Lower leg skin (tissue), 3 donors: ENCODE data around the gene SDK1.

Experiments used
- POLR2A ChIP-seq, 2 donors: fragments of 450-650 bp; IDR thresholded peaks; one replicate each; pipeline ENCODE4 v1.6.1; 2016 to 2017; ENCODE audit warnings: antibody characterized with exemption in 2 of 2, mild to moderate bottlenecking in 1 of 2, moderate library complexity in 1 of 2
- TF ChIP-seq, protein P1 (sequence below), 3 donors: fragments of 450-650 bp; IDR thresholded peaks; one replicate each; pipeline ENCODE4 v1.5.1; 2016; ENCODE audit warnings: antibody characterized with exemption in 3 of 3, mild to moderate bottlenecking in 3 of 3, moderate library complexity in 2 of 3

GRCh38 chr7:3481435-3481834 lies 180.4 kb downstream of the SDK1 start:
- no peak for TF ChIP-seq POLR2A (IDR thresholded peaks at IDR 0.05)
- TF ChIP-seq, protein P1, sequence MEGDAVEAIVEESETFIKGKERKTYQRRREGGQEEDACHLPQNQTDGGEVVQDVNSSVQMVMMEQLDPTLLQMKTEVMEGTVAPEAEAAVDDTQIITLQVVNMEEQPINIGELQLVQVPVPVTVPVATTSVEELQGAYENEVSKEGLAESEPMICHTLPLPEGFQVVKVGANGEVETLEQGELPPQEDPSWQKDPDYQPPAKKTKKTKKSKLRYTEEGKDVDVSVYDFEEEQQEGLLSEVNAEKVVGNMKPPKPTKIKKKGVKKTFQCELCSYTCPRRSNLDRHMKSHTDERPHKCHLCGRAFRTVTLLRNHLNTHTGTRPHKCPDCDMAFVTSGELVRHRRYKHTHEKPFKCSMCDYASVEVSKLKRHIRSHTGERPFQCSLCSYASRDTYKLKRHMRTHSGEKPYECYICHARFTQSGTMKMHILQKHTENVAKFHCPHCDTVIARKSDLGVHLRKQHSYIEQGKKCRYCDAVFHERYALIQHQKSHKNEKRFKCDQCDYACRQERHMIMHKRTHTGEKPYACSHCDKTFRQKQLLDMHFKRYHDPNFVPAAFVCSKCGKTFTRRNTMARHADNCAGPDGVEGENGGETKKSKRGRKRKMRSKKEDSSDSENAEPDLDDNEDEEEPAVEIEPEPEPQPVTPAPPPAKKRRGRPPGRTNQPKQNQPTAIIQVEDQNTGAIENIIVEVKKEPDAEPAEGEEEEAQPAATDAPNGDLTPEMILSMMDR (IDR thresholded peaks at IDR 0.05) = no peak
